22Rv1 (cell line): ENCODE results near the gene POLR2I.

ENCODE experiments used
- ZFX ChIP-seq: fragments of 450-650 bp; IDR thresholded peaks from 2 replicates; pipeline ENCODE4 v1.6.1; 2017; ENCODE audit warnings: antibody characterized with exemption, borderline replicate concordance
- TF ChIP-seq, protein P1 (sequence below): fragments of 450-650 bp; IDR thresholded peaks from 2 replicates; pipeline ENCODE4 v1.5.1; 2017; ENCODE audit warnings: mild to moderate bottlenecking

DNA sequence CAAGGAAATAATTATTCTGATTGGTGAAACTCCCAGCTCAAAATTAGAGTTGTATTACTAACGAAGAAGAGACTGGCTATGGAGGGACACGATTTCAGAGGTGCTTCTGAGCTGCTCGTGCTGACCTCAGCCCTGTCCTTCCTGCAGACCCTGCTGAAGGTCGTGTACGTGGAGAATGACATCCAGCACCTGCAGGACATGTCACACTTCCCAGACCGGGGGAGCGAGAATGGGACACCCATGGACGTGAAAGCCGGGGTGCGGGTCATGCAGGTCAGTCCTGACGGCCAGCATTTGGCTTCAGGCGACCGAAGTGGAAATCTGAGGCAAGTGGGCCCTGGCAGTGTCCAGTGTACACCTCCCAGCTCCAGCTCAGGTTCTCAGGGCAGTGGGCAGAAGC, 31.8 kb downstream of the POLR2I start:
- no peak for TF ChIP-seq ZFX
- TF ChIP-seq, protein P1, sequence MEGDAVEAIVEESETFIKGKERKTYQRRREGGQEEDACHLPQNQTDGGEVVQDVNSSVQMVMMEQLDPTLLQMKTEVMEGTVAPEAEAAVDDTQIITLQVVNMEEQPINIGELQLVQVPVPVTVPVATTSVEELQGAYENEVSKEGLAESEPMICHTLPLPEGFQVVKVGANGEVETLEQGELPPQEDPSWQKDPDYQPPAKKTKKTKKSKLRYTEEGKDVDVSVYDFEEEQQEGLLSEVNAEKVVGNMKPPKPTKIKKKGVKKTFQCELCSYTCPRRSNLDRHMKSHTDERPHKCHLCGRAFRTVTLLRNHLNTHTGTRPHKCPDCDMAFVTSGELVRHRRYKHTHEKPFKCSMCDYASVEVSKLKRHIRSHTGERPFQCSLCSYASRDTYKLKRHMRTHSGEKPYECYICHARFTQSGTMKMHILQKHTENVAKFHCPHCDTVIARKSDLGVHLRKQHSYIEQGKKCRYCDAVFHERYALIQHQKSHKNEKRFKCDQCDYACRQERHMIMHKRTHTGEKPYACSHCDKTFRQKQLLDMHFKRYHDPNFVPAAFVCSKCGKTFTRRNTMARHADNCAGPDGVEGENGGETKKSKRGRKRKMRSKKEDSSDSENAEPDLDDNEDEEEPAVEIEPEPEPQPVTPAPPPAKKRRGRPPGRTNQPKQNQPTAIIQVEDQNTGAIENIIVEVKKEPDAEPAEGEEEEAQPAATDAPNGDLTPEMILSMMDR = no peak
